ENCODE results near the gene PRKACA.

The PRKACA gene

DNA sequence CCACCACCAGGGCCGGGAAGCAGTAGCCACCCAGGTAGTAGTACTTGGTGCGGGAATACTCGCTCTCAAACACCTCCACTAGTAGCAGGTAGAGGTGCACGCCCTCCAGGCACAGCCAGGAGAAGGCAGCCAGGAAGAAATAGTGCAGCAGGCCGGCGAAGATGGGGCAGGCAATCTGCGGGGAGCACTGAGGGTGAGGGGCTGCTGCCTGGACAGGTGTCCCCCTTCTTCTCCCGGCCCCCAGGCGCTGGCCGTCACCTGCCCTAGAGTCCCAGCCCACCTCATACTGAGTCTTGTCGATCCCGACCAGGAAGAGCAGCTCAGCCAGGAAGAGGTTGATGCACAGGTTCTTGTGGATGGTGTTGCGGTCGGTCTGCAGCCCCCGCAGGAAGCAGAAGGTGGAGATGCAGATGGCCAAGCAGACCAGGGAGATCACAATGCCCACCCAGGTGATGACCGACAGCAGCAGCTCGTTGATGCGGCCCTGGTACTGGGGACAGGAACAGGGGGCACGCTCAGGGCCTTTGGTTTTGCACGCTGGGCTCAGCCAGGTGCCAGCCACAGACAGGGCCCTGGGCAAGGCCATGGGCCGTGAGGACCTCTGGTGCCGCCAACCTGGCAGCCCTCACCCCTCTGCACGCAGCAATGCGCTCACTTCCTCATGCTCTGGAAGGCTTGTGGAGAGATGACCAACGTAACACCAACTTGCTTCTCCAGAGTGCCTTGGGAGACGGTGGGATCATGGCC is 39.6 kb upstream of the PRKACA start:
- H3K36me3 ChIP-seq (ENCODE audit: insufficient read depth, low read length), result no peaks in the 10 kb centered on the region

GRCh38 chr19:14156122-14156521 is 38.6 kb upstream of the PRKACA start:
- H3K4me1 ChIP-seq (ENCODE audit: control insufficient read depth, insufficient read depth, low read length, unreplicated experiment), result peaks cover 3% of the 10 kb centered on the region
- H3K27me3 ChIP-seq (ENCODE audit: insufficient read depth, low read length), result no peaks in the 10 kb centered on the region
- no peaks in the 10 kb centered on the region for H3K36me3 ChIP-seq (ENCODE audit: insufficient read depth, low read length)
- no peaks in the 10 kb centered on the region for H3K79me2 ChIP-seq (ENCODE audit: control insufficient read depth, insufficient read depth, low read length, unreplicated experiment)
- H3K4me3 ChIP-seq (ENCODE audit: low read depth, low read length), result no peak overlapping the region
- H2AFZ ChIP-seq (ENCODE audit: low read length, unreplicated experiment), result no peak overlapping the region
- no peak overlapping the region for H3K27ac ChIP-seq (ENCODE audit: low read depth, low read length)

More for the DNA sequence above, 39.6 kb upstream of the PRKACA start:
- no peaks in the 10 kb centered on the region for H3K27me3 ChIP-seq (ENCODE audit: insufficient read depth, low read length)
- peaks cover 3% of the 10 kb centered on the region for H3K4me1 ChIP-seq (ENCODE audit: control insufficient read depth, insufficient read depth, low read length, unreplicated experiment)
- H2AFZ ChIP-seq (ENCODE audit: low read length, unreplicated experiment), result no peak overlapping the region
- H3K79me2 ChIP-seq (ENCODE audit: control insufficient read depth, insufficient read depth, low read length, unreplicated experiment), result no peaks in the 10 kb centered on the region
- H3K27ac ChIP-seq (ENCODE audit: low read depth, low read length), result no peak overlapping the region
- no peak overlapping the region for H3K4me3 ChIP-seq (ENCODE audit: low read depth, low read length)

DNA sequence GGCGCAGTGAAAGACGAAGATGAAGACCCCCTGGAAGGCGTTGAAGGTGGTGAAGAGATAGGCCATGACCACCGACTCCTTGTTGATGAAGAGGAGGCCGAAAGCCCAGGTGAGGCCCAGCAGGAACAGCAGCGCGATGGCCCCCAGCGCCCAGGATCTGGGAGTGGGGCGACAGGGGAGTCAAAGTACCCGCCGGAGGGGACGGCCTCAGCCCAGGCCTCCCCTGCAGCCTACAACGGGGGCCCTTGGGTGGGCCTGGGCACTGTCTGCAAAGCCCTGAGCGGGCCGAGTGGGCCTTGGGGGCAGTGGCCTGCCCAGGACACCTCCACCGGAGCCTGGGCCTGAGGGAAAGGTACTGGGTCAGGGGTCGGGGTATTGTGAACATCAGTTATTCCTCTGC is 37.8 kb upstream of the PRKACA start:
- no peaks in the 10 kb centered on the region for H3K79me2 ChIP-seq (ENCODE audit: control insufficient read depth, insufficient read depth, low read length, unreplicated experiment)
- H2AFZ ChIP-seq (ENCODE audit: low read length, unreplicated experiment), result no peak overlapping the region
- H3K4me1 ChIP-seq (ENCODE audit: control insufficient read depth, insufficient read depth, low read length, unreplicated experiment), result peaks cover 3% of the 10 kb centered on the region
- no peaks in the 10 kb centered on the region for H3K27me3 ChIP-seq (ENCODE audit: insufficient read depth, low read length)
- no peaks in the 10 kb centered on the region for H3K36me3 ChIP-seq (ENCODE audit: insufficient read depth, low read length)
- H3K27ac ChIP-seq (ENCODE audit: low read depth, low read length), result no peak overlapping the region
- H3K4me3 ChIP-seq (ENCODE audit: low read depth, low read length), result no peak overlapping the region

GRCh38 chr19:14152713-14153112 is 35.2 kb upstream of the PRKACA start:
- Histone ChIP-seq H3K27ac (ENCODE audit: low read depth, low read length) (no peak overlapping the region), H2AFZ (ENCODE audit: low read length, unreplicated experiment) (no peak overlapping the region), H3K4me1 (ENCODE audit: control insufficient read depth, insufficient read depth, low read length, unreplicated experiment) (peaks cover 15% of the 10 kb centered on the region), H3K79me2 (ENCODE audit: control insufficient read depth, insufficient read depth, low read length, unreplicated experiment) (no peaks in the 10 kb centered on the region), H3K27me3 (ENCODE audit: insufficient read depth, low read length) (no peaks in the 10 kb centered on the region), H3K4me3 (ENCODE audit: low read depth, low read length) (no peak overlapping the region), H3K36me3 (ENCODE audit: insufficient read depth, low read length) (no peaks in the 10 kb centered on the region)

DNA sequence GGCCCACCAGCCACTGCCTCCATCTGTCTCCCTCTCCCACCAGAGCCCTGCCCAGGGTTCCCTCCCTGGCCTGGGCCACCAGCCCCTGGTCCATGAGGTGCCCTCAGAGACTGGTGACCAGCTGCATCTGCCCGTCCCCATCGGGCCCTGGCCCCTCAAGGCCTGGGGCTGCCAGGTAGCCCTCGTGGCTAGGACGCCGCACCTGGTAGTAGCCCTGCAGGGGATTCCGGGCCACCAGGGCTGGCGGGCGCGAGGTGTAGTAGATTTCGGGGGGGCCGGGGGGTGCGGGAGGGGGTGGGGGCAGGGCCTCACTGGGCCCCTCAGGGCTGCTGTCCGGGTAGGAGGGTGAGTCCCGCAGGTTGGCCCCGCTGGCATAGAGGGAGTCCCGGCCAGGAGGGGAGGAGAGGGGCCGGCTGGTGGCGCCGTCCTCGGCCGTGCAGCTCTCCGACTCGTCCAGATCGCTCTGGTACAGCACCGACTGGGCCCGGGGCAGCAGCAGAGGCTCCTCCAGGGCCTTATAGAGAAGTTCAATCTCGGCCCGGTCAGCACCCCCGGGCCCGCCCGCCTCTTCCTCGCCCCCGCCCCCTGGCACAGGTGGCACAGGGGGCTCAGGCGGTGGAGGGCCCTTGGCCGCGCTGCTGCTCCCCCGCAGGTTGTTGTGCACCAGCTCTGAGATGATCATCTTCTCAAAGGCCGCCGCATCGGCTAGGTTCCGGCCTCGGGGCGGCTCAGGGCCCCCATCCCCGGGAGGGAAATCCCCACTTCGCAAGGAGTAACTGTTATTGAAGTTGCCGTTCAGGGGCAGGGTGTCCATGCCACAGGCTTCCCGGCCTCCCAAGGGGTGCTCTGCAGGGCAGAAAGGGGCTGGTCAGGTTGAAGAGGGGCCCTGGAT is 33.5 kb upstream of the PRKACA start:
- no peak overlapping the region for H2AFZ ChIP-seq (ENCODE audit: low read length, unreplicated experiment)
- H3K4me3 ChIP-seq (ENCODE audit: low read depth, low read length), result no peak overlapping the region

GRCh38 chr19:14150041-14150769 is 32.6 kb upstream of the PRKACA start:
- Histone ChIP-seq H3K4me1 (ENCODE audit: control insufficient read depth, insufficient read depth, low read length, unreplicated experiment) (peaks cover 15% of the 10 kb centered on the region), H3K36me3 (ENCODE audit: insufficient read depth, low read length) (no peaks in the 10 kb centered on the region), H3K79me2 (ENCODE audit: control insufficient read depth, insufficient read depth, low read length, unreplicated experiment) (no peaks in the 10 kb centered on the region), H2AFZ (ENCODE audit: low read length, unreplicated experiment) (no peak overlapping the region), H3K4me3 (ENCODE audit: low read depth, low read length) (no peak overlapping the region), H3K27me3 (ENCODE audit: insufficient read depth, low read length) (no peaks in the 10 kb centered on the region), H3K27ac (ENCODE audit: low read depth, low read length) (no peak overlapping the region)

More for the DNA sequence above, 33.5 kb upstream of the PRKACA start:
- H3K4me1 ChIP-seq (ENCODE audit: control insufficient read depth, insufficient read depth, low read length, unreplicated experiment), result peaks cover 15% of the 10 kb centered on the region
- no peaks in the 10 kb centered on the region for H3K79me2 ChIP-seq (ENCODE audit: control insufficient read depth, insufficient read depth, low read length, unreplicated experiment)
- no peaks in the 10 kb centered on the region for H3K27me3 ChIP-seq (ENCODE audit: insufficient read depth, low read length)
- H3K27ac ChIP-seq (ENCODE audit: low read depth, low read length), result no peak overlapping the region
- H3K36me3 ChIP-seq (ENCODE audit: insufficient read depth, low read length), result no peaks in the 10 kb centered on the region

- Histone ChIP-seq H3K36me3 (ENCODE audit: insufficient read depth, low read length) (no peaks in the 10 kb centered on the region), H3K27me3 (ENCODE audit: insufficient read depth, low read length) (no peaks in the 10 kb centered on the region), H3K79me2 (ENCODE audit: control insufficient read depth, insufficient read depth, low read length, unreplicated experiment) (no peaks in the 10 kb centered on the region), H3K27ac (ENCODE audit: low read depth, low read length) (no peak overlapping the region), H3K4me1 (ENCODE audit: control insufficient read depth, insufficient read depth, low read length, unreplicated experiment) (peaks cover 15% of the 10 kb centered on the region), H2AFZ (ENCODE audit: low read length, unreplicated experiment) (peak overlapping the region; percentile 23), H3K4me3 (ENCODE audit: low read depth, low read length) (peak overlapping the region; percentile 58)
These were observed 32.0 kb upstream of the PRKACA start for GRCh38 chr19:14149509-14149994.

- H3K36me3 ChIP-seq (ENCODE audit: insufficient read depth, low read length), result no peaks in the 10 kb centered on the region
- H3K27me3 ChIP-seq (ENCODE audit: insufficient read depth, low read length), result no peaks in the 10 kb centered on the region
- H3K79me2 ChIP-seq (ENCODE audit: control insufficient read depth, insufficient read depth, low read length, unreplicated experiment), result no peaks in the 10 kb centered on the region
- no peak overlapping the region for H3K27ac ChIP-seq (ENCODE audit: low read depth, low read length)
- no peak overlapping the region for H3K4me3 ChIP-seq (ENCODE audit: low read depth, low read length)
- H3K4me1 ChIP-seq (ENCODE audit: control insufficient read depth, insufficient read depth, low read length, unreplicated experiment), result peaks cover 11% of the 10 kb centered on the region
- H2AFZ ChIP-seq (ENCODE audit: low read length, unreplicated experiment), result no peak overlapping the region
These were observed 31.3 kb upstream of the PRKACA start for GRCh38 chr19:14148751-14149410.

GRCh38 chr19:14147797-14148605 is 30.4 kb upstream of the PRKACA start:
- Histone ChIP-seq H3K4me1 (ENCODE audit: control insufficient read depth, insufficient read depth, low read length, unreplicated experiment) (peaks cover 11% of the 10 kb centered on the region), H3K36me3 (ENCODE audit: insufficient read depth, low read length) (no peaks in the 10 kb centered on the region), H3K4me3 (ENCODE audit: low read depth, low read length) (no peak overlapping the region), H3K27me3 (ENCODE audit: insufficient read depth, low read length) (no peaks in the 10 kb centered on the region), H3K79me2 (ENCODE audit: control insufficient read depth, insufficient read depth, low read length, unreplicated experiment) (no peaks in the 10 kb centered on the region), H3K27ac (ENCODE audit: low read depth, low read length) (no peak overlapping the region), H2AFZ (ENCODE audit: low read length, unreplicated experiment) (peak overlapping the region; percentile 6)

All from ACC112 (cell line).